CD4-positive, alpha-beta T cell (primary cell): ENCODE measurements around the gene PBXIP1. TPM values are rescaled to one million over a fixed set of nuclear protein-coding genes. Genes with fewer than 3 reads are reported as not detected.

Source experiments
- ATAC-seq: fragments of 200-7000 bp; cut with Tn5 transposase; one replicate; pipeline ENCODE4 v1.10.0; 2022; ENCODE audit warnings: mild to moderate bottlenecking; ENCODE audit not compliant: poor library complexity
- CTCF ChIA-PET: fragments of 350-600 bp; sonication (Branson Sonifier 250); formaldehyde crosslinking; loops from one replicate; lab custom pipeline; 2021; ENCODE audit warnings: antibody characterized with exemption, inconsistent platforms; lab: Charles Lee
- POLR2A ChIA-PET: fragments of 350-600 bp; sonication (Branson Sonifier 250); formaldehyde crosslinking; loops from one replicate; lab custom pipeline; 2021; ENCODE audit warnings: antibody characterized with exemption, inconsistent platforms; lab: Charles Lee
- DNase-seq, 14 experiments: peaks; one replicate each; pipeline ENCODE4 v3.0.0-alpha.2; 2013 to 2020; ENCODE audit warnings: mixed read lengths in 2 of 14
- H3K27ac ChIP-seq, 2 donors: one replicate each; pipeline versions ENCODE4 v1.5.1 to v1.7.0; 2013; ENCODE audit warnings: low read length in 2 of 2, low read depth in 1 of 2, mild to moderate bottlenecking in 1 of 2
- H3K27me3 ChIP-seq, 2 experiments: 1 replicate in 1 of 2; 2 replicates in 1 of 2; pipeline versions ENCODE4 v1.6.1 to v1.7.0; 2013; ENCODE audit warnings: low read length in 2 of 2, control low read depth in 1 of 2, mild to moderate bottlenecking in 1 of 2, moderate library complexity in 1 of 2; ENCODE audit not compliant: insufficient read depth in 2 of 2, control insufficient read depth in 1 of 2
- H3K36me3 ChIP-seq: one replicate; pipeline ENCODE4 v1.6.1; 2013; ENCODE audit warnings: low read length, control low read depth; ENCODE audit not compliant: insufficient read depth
- H3K4me1 ChIP-seq: one replicate; pipeline ENCODE4 v1.6.1; 2013; ENCODE audit warnings: low read length, control low read depth; ENCODE audit not compliant: insufficient read depth
- H3K4me3 ChIP-seq: one replicate; pipeline ENCODE4 v1.5.1; 2013; ENCODE audit warnings: mild to moderate bottlenecking, low read length, moderate library complexity
- H3K9me3 ChIP-seq, 2 experiments: 1 replicate in 1 of 2; 2 replicates in 1 of 2; pipeline versions ENCODE4 v1.6.1 to v1.7.0; 2013; ENCODE audit warnings: low read length in 2 of 2, mild to moderate bottlenecking in 2 of 2, control low read depth in 1 of 2, moderate library complexity in 1 of 2; ENCODE audit not compliant: control insufficient read depth in 1 of 2, insufficient read depth in 1 of 2
- H3K27ac Mint-ChIP-seq: one replicate; pipeline ENCODE4 v1.8.0; 2020; ENCODE audit warnings: mixed read lengths
- H3K27me3 Mint-ChIP-seq: one replicate; pipeline ENCODE4 v1.8.0; 2021; ENCODE audit warnings: mixed read lengths
- H3K36me3 Mint-ChIP-seq: one replicate; pipeline ENCODE4 v1.8.0; 2021; ENCODE audit warnings: low read depth, mixed read lengths
- H3K4me1 Mint-ChIP-seq: one replicate; pipeline ENCODE4 v1.8.0; 2021; ENCODE audit warnings: low read depth, mixed read lengths
- H3K4me3 Mint-ChIP-seq: one replicate; pipeline ENCODE4 v1.8.0; 2020; ENCODE audit warnings: mild to moderate bottlenecking, mixed read lengths
- H3K9me3 Mint-ChIP-seq: one replicate; pipeline ENCODE4 v1.8.0; 2020; ENCODE audit warnings: mixed read lengths
- CTCF ChIP-seq: fragments of 200-600 bp; IDR thresholded peaks from one replicate; pipeline ENCODE4 v1.8.0; 2022; ENCODE audit warnings: antibody characterized with exemption, mild to moderate bottlenecking
- intact Hi-C, 2 experiments: fragments of 100-400 bp; cut with DNase I in 1 of 2; cut with micrococcal nuclease in 1 of 2; formaldehyde crosslinking; loops; one replicate each; pipeline versions ENCODE4 v1.15.1 to v1.9.0; 2023 to 2025; cut with DNase I, micrococcal nuclease
- total RNA-seq, 174 experiments: library from RNA in 2 of 174; stranded (reverse) in 2 of 174; gene quantifications; one replicate each; pipeline ENCODE4 v1.2.3 and lab custom pipeline; 2021 to 2026

The PBXIP1 gene
- total RNA-seq, 2 experiments from 2014 or later = 434 to 440 TPM

- no peak for ATAC-seq
- no peaks in the 10 kb centered on the region for H3K27me3 ChIP-seq
- POLR2A ChIA-PET = interaction anchor here (0.5 to 4.1 kb wide), 20 partner anchors 10 to 1608 kb away, joined by 3 to 52 read pairs (median 8); partner anchors contain the start of genes ADAM15, CKS1B, LENEP and NAXE
These were observed 28.0 kb upstream of the PBXIP1 start for GRCh38 chr1:154983776-154984466.

DNA sequence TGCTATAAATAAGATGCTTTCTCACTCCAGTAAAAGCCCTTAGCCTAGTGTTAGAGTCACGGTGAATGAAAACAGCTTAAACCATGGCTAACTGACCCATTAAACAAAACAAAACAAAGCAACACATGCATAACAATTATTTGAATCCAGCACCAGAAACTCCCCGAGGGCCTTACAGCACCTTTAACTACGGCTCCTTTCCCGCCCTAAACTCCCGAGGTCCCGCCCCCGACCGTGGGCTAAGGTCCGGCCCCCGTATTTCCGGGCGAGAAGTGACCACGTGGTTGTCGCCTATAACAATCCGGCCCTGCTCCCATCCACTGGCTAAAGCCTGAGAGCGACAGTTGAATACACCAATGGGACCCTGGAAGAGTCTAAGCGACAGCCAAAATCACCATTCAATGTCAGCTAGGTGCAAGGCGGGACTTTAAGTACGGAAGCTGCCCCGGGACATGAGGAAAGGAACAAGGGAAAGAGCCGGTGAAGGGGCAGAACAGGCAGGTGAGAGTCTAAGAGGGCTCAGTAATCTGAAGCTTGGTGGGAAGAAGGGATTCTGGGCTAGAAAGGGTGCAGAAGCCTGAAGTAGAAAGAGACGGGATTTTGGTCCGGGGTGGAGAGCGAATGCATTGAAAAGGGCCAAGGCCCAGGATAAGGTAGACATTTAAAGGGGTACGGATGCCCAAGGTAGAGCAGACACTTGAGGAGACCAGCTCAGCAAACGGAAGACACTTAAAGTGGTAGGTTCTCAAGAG, 27.2 kb upstream of the PBXIP1 start, which contains the start of gene FLAD1:
FLAD1 (plus strand) TSS at position 448 of the 752 bp plus-strand sequence. CDS start 351 bp downstream, outside the sequence.
- Mint-ChIP-seq H3K36me3 (peaks cover 9% of the 10 kb centered on the region), H3K27ac (no peak within 1 kb of the TSS), H3K9me3 (no peaks in the 10 kb centered on the region), H3K27me3 (no peaks in the 10 kb centered on the region), H3K4me3 (no peak within 1 kb of the TSS), H3K4me1 (peaks cover 10% of the 10 kb centered on the region)
- CTCF ChIA-PET = interaction anchor here (0.6 to 3.5 kb wide), 11 partner anchors 14 to 102 kb away, joined by 3 to 54 read pairs (median 6); partner anchors contain the start of genes PBXIP1, PMVK and PYGO2
- Histone ChIP-seq H3K36me3 (peaks cover 13% of the 10 kb centered on the region), H3K27me3 (no peaks in the 10 kb centered on the region), H3K4me3 (peak within 1 kb of the TSS; percentile 64), H3K27ac (peak within 1 kb of the TSS; percentile 13 to 54), H3K9me3 (no peaks in the 10 kb centered on the region), H3K4me1 (peaks cover 28% of the 10 kb centered on the region)
- DNase-seq (peak; percentile 85 to 99 (median 92)), ATAC-seq (peak; percentile 99)
- intact Hi-C loops = loop anchor here (1.0 to 2.0 kb wide), 4 partner anchors 18 to 34 kb away; partner anchors contain the start of gene ZBTB7B (in 1 of the 2)
- TF ChIP-seq CTCF = no peak
- POLR2A ChIA-PET = interaction anchor here (0.6 to 4.1 kb wide), 18 partner anchors 9 to 102 kb away, joined by 3 to 52 read pairs (median 10); partner anchors contain the start of genes ADAM15, CKS1B, LENEP and PBXIP1

More at GRCh38 chr1:154983776-154984466, 28.0 kb upstream of the PBXIP1 start:
- H3K4me3 ChIP-seq = peak overlapping the region; percentile 64
- peaks cover 17% of the 10 kb centered on the region for H3K36me3 Mint-ChIP-seq
- H3K27me3 Mint-ChIP-seq = no peaks in the 10 kb centered on the region
- peak in 2 of 14 experiments; percentile 24 to 44 for DNase-seq
- H3K4me1 Mint-ChIP-seq = peaks cover 17% of the 10 kb centered on the region
- no peak for TF ChIP-seq CTCF
- no peak overlapping the region for H3K4me3 Mint-ChIP-seq
- CTCF ChIA-PET = interaction anchor here (0.6 to 3.5 kb wide), 13 partner anchors 9 to 101 kb away, joined by 3 to 54 read pairs (median 6); partner anchors contain the start of genes LENEP, PBXIP1, PMVK and PYGO2
- intact Hi-C loops = loop anchor here in 1 of 2 experiments (1.0 to 2.0 kb wide), 3 partner anchors 18 to 33 kb away; partner anchors contain the start of gene ZBTB7B
- H3K27ac ChIP-seq = peak overlapping the region; percentile 13 to 54
- no peaks in the 10 kb centered on the region for H3K9me3 ChIP-seq
- no peak overlapping the region for H3K27ac Mint-ChIP-seq
- H3K9me3 Mint-ChIP-seq = no peaks in the 10 kb centered on the region
- H3K4me1 ChIP-seq = peaks cover 36% of the 10 kb centered on the region
- peaks cover 21% of the 10 kb centered on the region for H3K36me3 ChIP-seq

DNA sequence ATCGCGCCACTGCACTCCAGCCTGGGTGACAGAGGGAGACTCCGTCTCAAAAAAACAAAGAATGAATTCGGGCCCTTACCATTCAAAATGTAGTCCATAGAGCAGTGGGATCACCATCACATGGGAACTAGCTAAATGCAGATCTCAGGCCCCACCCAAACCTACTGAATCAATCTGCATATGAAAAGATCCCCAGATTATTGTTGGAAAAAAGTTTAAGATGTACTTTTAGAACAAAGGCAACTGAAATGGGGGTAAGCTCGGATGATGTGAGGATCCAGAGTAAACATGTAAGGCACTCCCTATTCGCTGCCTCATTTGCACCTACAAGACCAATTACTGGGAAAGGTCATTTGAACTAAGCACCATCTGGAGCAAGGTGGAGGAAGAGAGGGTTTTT, 26.4 kb upstream of the PBXIP1 start:
- peaks cover 10% of the 10 kb centered on the region for H3K4me1 Mint-ChIP-seq
- H3K9me3 Mint-ChIP-seq = no peaks in the 10 kb centered on the region
- ATAC-seq (no peak), DNase-seq (no peak)
- no peak overlapping the region for H3K27ac Mint-ChIP-seq
- H3K36me3 Mint-ChIP-seq = peaks cover 6% of the 10 kb centered on the region
- ChIA-PET CTCF (interaction anchor here (0.5 to 3.5 kb wide), 8 partner anchors 17 to 621 kb away, joined by 3 to 54 read pairs (median 7); partner anchors contain the start of genes PMVK and PYGO2), POLR2A (interaction anchor here (1.2 to 4.1 kb wide), 11 partner anchors 9 to 103 kb away, joined by 4 to 52 read pairs (median 19); partner anchors contain the start of genes ADAM15, CKS1B, LENEP and PBXIP1)
- Histone ChIP-seq H3K4me3 (peak overlapping the region; percentile 64), H3K27me3 (no peaks in the 10 kb centered on the region), H3K27ac (peak overlapping the region in 1 of 2 donors; percentile 54), H3K36me3 (peaks cover 6% of the 10 kb centered on the region), H3K4me1 (peaks cover 24% of the 10 kb centered on the region), H3K9me3 (no peaks in the 10 kb centered on the region)
- no peak overlapping the region for H3K4me3 Mint-ChIP-seq
- H3K27me3 Mint-ChIP-seq = no peaks in the 10 kb centered on the region
- TF ChIP-seq CTCF = no peak
- intact Hi-C loops = loop anchor here (1.0 to 2.0 kb wide), 3 partner anchors 19 to 34 kb away; no protein-coding TSS in a partner anchor
